CD1c-positive myeloid dendritic cell (primary cell): ENCODE data around the gene MYCBP2.
"Not testable (repeated sequence)": the region's sequence is repeated elsewhere in the genome, so short reads cannot be mapped to it uniquely, and the experiment has no call there.

Experiments
- DNase-seq: peaks from one replicate; pipeline ENCODE4 v3.0.0-alpha.2; 2016; ENCODE audit errors: extremely low spot score

MYCBP2 gene

GRCh38 chr13:77218274-77218673 lies 108.6 kb downstream of the MYCBP2 start:
- DNase-seq, result no peak

GRCh38 chr13:77215543-77215942 lies 111.4 kb downstream of the MYCBP2 start:
- no peak for DNase-seq

GRCh38 chr13:77213644-77214043 lies 113.2 kb downstream of the MYCBP2 start:
- no peak for DNase-seq

- no peak for DNase-seq
Measured at GRCh38 chr13:77207943-77208342, 119.0 kb downstream of the MYCBP2 start.

GRCh38 chr13:77198995-77199394 lies 127.9 kb downstream of the MYCBP2 start:
- DNase-seq, result not testable (repeated sequence)

GRCh38 chr13:77196052-77196618 lies 130.8 kb downstream of the MYCBP2 start:
- DNase-seq, result no peak

GRCh38 chr13:77190349-77190958 lies 136.4 kb downstream of the MYCBP2 start:
- DNase-seq, result no peak

GRCh38 chr13:77185721-77186120 lies 141.2 kb downstream of the MYCBP2 start:
- DNase-seq, result no peak

- DNase-seq, result peak; percentile 73
Measured at GRCh38 chr13:77184455-77184854, 142.4 kb downstream of the MYCBP2 start.

- DNase-seq, result no peak
Measured at GRCh38 chr13:77180011-77180410, 146.9 kb downstream of the MYCBP2 start.

- DNase-seq, result no peak
Measured at GRCh38 chr13:77177646-77178045, 149.2 kb downstream of the MYCBP2 start.

- DNase-seq, result no peak
Measured at GRCh38 chr13:77176350-77176749, 150.5 kb downstream of the MYCBP2 start.

- no peak for DNase-seq
Measured at GRCh38 chr13:77172650-77173049, 154.2 kb downstream of the MYCBP2 start.

- DNase-seq, result no peak
Measured at GRCh38 chr13:77171451-77171850, 155.4 kb downstream of the MYCBP2 start.

- no peak for DNase-seq
Measured at GRCh38 chr13:77168237-77168636, 158.7 kb downstream of the MYCBP2 start.

GRCh38 chr13:77150651-77151050 lies 176.2 kb downstream of the MYCBP2 start:
- DNase-seq, result no peak

GRCh38 chr13:77143431-77143830 lies 183.5 kb downstream of the MYCBP2 start:
- no peak for DNase-seq

- DNase-seq, result no peak
Measured at GRCh38 chr13:77139306-77139705, 187.6 kb downstream of the MYCBP2 start.

GRCh38 chr13:77138813-77139212 lies 188.1 kb downstream of the MYCBP2 start:
- DNase-seq, result no peak

GRCh38 chr13:77136902-77137420 lies 189.9 kb downstream of the MYCBP2 start:
- DNase-seq, result no peak

GRCh38 chr13:77124423-77124822 lies 202.5 kb downstream of the MYCBP2 start:
- DNase-seq, result no peak

GRCh38 chr13:77118134-77118533 lies 208.8 kb downstream of the MYCBP2 start:
- no peak for DNase-seq

- no peak for DNase-seq
Measured at GRCh38 chr13:77114271-77114670, 212.6 kb downstream of the MYCBP2 start.

- DNase-seq, result no peak
Measured at GRCh38 chr13:77113496-77113895, 213.4 kb downstream of the MYCBP2 start.
